GM19240 (cell line): Measurements from ENCODE around the gene MREG.
"Not testable (repeated sequence)": the region's sequence is repeated elsewhere in the genome, so short reads cannot be mapped to it uniquely, and the experiment has no call there.

Source experiments
- DNase-seq: peaks from one replicate; pipeline ENCODE4 v3.0.0; 2011; ENCODE audit warnings: low spot score; ENCODE audit not compliant: insufficient read length

The MREG gene

GRCh38 chr2:215988556-215989207 is 24.7 kb downstream of the MREG start:
- not testable (repeated sequence) for DNase-seq

GRCh38 chr2:215985257-215985656 is 28.1 kb downstream of the MREG start:
- DNase-seq = no peak

DNA sequence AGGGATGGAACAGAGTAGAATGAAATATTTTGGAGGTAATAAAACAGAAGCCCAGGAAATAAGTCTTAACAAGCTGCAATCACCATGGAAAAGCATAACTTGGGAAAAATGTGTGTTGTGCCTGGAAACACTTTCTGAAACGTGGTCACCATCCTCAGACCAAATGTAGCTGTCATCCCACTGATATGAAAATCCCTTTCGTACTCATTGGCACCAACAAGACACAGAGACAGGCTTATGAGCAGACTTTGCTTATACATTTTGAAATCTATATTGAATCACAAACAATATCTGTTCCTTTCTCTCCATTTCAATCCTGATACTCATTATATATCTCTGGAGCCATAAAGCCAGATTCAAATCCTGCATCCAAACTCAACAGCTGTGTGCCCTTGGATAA is 28.7 kb downstream of the MREG start:
- no peak for DNase-seq

- no peak for DNase-seq
Measured at GRCh38 chr2:215983581-215984351, 29.6 kb downstream of the MREG start.

GRCh38 chr2:215982465-215982875 is 30.9 kb downstream of the MREG start:
- DNase-seq = no peak

GRCh38 chr2:215981115-215981514 is 32.2 kb downstream of the MREG start:
- DNase-seq = no peak

GRCh38 chr2:215979620-215980019 is 33.7 kb downstream of the MREG start:
- no peak for DNase-seq

- no peak for DNase-seq
Measured at GRCh38 chr2:215974700-215975429, 38.5 kb downstream of the MREG start.

GRCh38 chr2:215973954-215974699 is 39.2 kb downstream of the MREG start:
- DNase-seq = no peak

DNA sequence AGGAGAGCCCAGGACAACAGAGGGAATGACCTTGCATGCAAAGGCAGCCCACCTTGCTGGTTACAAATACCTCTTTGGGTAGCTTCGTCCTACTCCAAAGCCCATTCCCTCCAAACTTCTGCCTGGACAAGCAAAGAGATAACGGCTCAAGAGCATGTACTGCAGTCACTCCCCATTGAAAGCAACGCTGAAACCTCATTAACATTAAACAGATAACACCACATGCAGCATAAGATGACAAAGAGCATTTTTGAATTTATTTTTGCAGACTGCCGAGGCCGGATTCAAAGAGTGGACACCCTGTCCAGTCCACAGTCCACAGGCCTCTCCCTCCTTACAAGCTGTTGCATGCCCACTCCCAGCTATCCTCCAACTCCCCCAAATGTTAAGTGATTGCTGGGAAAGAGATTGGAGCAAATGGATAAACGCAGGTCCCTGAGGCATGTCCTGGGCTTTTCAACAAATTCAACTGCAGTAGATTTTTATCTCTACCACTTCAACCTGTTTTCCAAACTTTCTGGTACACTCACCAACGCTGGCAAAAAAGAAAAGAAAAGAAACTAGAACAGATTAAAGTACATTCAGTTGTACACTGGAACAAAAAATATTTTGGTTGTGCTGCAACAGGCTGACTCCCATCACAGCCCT is 40.1 kb downstream of the MREG start:
- DNase-seq = no peak

DNA sequence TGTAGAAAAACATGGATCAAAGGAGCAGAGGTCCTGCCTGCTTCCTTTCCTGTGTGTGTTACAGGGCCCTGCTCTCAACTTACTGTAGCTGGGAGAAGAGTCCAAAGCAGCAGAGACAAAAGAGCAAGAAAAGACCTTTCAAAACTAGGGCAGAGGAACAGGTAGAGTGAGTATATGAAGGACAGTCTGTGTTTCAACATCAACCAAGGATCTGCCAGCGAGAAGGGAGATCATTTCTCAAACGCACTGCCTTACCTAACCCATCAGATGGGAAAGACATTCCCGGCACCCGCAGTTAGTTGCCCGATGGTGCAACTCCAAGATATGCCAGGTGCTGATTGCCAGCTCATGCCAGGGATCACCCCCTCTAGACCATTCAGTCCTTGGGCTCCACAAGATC is 41.7 kb downstream of the MREG start:
- DNase-seq = no peak

DNA sequence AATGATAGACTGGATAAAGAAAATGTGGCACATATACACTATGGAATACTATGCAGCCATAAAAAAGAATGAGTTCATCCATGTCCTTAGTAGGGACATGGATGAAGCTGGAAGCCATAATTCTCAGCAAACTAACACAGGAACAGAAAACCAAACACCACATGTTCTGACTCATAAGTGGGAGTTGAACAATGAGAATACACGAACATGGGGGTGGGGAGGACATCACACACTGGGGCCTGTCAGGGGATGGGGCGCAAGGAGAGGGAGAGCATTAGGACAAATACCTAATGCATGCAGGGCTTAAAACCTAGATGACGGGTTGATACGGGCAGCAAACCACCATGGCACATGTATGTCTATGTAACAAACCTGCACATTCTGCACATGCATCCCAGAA is 42.5 kb downstream of the MREG start:
- DNase-seq = not testable (repeated sequence)

DNA sequence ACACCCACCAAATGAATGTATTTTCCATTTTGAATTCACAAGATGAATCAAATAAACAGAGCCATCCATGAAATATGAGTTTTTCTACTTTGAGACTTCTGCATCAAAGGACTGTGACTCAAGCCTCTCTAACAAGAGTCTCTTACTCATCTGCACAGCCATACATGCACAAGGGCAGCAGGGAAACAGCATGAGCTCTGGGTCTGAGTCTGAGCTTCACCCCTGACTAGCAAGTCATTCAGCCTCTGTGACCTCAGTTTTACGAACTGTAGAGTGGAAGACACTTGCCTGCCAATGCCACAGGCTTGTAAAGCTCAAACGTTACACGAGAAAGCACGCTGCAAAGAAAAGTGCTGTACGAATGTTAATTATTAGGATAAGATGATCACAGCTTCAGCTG is 42.9 kb downstream of the MREG start:
- no peak for DNase-seq

DNA sequence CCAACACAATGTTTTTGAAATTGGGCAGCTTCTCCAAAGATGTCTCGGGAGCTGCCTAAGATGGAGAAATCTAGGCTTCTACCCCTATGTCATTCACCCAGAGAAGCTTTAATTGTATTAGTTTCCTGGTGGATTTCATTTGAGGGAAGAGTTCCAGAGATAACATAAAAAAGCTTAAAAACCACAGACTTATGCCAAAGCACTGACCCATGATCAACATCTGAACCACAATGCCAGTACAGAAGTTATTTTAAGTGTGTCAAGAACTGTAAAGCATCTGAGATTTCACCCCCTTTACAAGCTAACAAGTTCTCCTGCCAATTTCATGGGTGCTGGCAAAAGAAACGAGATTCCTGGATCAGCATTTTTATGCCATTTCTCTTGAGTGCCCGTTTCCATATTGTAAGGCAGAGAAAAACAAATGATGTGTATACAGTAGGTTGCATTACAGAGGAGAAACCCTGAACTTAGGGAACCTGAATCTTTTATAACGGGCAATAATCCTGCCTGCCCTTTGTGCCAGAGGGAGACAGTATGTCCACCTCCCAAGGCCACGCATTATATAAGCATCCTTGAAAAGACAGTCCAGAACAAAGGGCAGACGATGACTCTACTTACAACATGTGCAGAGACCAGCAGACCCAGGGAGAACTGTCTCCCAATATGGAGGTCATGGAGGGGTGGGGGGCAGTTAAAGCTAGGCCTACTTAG is 44.1 kb downstream of the MREG start:
- no peak for DNase-seq

- DNase-seq = no peak
Measured at GRCh38 chr2:215968499-215968898, 44.9 kb downstream of the MREG start.

- DNase-seq = no peak
Measured at GRCh38 chr2:215967590-215968378, 45.6 kb downstream of the MREG start.

DNA sequence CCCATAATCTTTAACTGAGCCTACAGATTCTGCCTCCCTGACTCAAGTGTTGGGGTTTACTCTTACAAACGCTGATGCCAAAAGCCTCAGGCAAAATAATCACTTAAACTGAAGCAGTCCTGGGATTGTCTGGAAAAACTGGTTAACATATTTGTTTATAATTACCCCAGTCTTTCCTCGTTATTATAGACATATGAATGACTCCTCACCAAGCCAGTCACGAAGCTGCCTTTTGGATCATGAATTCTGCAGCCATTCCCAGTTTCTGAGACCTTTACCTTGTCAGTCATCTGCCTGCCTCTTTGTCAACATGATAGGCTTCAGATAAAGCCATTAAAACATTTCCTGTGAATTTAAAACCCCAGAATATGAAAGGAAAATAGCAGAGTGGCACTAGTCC is 46.4 kb downstream of the MREG start:
- DNase-seq = no peak

- no peak for DNase-seq
Measured at GRCh38 chr2:215966274-215966673, 47.1 kb downstream of the MREG start.

- no peak for DNase-seq
Measured at GRCh38 chr2:215965532-215966165, 47.7 kb downstream of the MREG start.
